ENCODE data around the gene CDCA4. TPM values are rescaled to one million over a fixed set of nuclear protein-coding genes. Genes with fewer than 3 reads are reported as not detected.

Gene CDCA4
- total RNA-seq, 1 donor, result 31.2 TPM

DNA sequence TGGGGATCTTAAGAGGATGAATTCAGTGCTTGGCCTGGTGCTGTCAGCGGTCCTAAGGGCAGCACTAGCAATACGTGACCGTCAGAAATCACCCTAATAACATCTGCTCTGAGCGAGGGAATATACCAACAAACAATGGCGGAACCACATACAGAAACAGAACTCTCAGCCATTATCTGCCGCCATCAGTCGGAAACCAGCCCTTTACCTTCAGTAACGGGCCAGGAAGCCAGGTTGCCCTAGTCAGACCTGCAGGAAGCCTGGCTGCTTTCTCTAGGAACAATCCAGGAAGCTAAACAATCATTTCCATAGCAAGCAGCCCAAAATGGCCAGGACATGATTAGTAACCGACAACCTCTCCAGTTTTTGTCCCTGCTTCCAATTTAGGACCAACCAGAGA is 5.6 kb downstream of the CDCA4 start:
- H3K4me1 ChIP-seq (ENCODE audit: insufficient read depth, low read length), result peaks cover 39% of the 10 kb centered on the region
- no peaks in the 10 kb centered on the region for H3K27me3 ChIP-seq (ENCODE audit: insufficient read depth, low read length)
- H3K4me3 ChIP-seq (ENCODE audit: low read length), result no peak overlapping the region
- H3K9me3 ChIP-seq (ENCODE audit: low read depth, low read length), result no peaks in the 10 kb centered on the region

- Histone ChIP-seq H3K27me3 (ENCODE audit: insufficient read depth, low read length) (no peaks in the 10 kb centered on the region), H3K9me3 (ENCODE audit: low read depth, low read length) (no peaks in the 10 kb centered on the region), H3K4me3 (ENCODE audit: low read length) (no peak overlapping the region), H3K4me1 (ENCODE audit: insufficient read depth, low read length) (peaks cover 32% of the 10 kb centered on the region)
Observed at GRCh38 chr14:105014631-105015030, 6.3 kb downstream of the CDCA4 start.

DNA sequence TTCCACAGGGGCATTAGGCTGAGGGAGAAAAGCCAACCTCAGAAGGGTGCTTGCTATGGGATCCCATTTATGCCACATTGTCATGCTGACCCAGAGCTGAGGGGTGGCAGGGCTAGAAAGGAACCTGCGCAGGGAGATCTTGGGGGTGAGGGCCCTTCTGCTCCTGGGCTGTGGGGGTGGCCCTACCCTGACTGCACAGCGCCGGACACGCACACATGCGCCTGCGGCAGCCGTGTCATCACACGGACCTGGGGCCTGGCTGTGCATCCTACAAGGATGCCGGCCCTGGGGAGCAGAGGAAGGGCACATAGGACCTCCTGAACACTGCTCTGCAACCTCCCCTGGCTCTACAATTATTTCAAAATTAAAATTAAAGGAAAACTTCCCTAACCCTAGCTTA is 6.9 kb downstream of the CDCA4 start:
- peaks cover 26% of the 10 kb centered on the region for H3K4me1 ChIP-seq (ENCODE audit: insufficient read depth, low read length)
- no peaks in the 10 kb centered on the region for H3K9me3 ChIP-seq (ENCODE audit: low read depth, low read length)
- no peak overlapping the region for H3K4me3 ChIP-seq (ENCODE audit: low read length)
- H3K27me3 ChIP-seq (ENCODE audit: insufficient read depth, low read length), result no peaks in the 10 kb centered on the region

DNA sequence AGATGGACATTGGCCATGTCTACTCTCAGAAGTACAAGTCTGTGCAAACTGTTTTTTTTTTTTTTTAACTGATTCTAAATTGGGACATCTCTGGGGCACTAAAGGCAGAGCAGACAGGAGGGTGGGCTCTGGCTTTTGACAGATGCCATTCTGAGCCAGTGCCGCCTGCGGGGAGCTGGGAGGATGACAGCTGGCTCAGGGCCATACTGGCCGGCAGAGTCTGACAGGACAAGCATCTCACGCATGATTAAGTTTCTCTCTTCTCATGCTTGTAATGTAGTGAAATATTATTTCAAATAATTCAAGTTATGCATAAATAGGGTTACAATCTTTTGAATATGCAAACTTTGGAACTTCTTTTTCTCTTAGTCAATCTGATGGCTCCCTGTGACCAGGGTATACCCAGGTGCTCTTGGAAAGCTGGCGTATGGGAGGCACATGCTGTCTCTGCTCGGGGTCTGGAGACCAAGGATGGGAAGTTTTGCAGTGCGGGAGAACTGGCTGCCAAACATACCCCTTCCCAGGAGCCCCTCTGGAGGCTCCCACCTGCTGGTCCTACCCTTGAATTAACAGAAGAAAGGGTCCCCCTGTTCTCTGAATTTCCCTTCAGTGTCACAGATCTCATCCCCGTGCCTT is 7.6 kb downstream of the CDCA4 start:
- H3K27me3 ChIP-seq (ENCODE audit: insufficient read depth, low read length), result no peaks in the 10 kb centered on the region
- no peaks in the 10 kb centered on the region for H3K9me3 ChIP-seq (ENCODE audit: low read depth, low read length)
- H3K4me1 ChIP-seq (ENCODE audit: insufficient read depth, low read length), result peaks cover 19% of the 10 kb centered on the region
- no peak overlapping the region for H3K4me3 ChIP-seq (ENCODE audit: low read length)

DNA sequence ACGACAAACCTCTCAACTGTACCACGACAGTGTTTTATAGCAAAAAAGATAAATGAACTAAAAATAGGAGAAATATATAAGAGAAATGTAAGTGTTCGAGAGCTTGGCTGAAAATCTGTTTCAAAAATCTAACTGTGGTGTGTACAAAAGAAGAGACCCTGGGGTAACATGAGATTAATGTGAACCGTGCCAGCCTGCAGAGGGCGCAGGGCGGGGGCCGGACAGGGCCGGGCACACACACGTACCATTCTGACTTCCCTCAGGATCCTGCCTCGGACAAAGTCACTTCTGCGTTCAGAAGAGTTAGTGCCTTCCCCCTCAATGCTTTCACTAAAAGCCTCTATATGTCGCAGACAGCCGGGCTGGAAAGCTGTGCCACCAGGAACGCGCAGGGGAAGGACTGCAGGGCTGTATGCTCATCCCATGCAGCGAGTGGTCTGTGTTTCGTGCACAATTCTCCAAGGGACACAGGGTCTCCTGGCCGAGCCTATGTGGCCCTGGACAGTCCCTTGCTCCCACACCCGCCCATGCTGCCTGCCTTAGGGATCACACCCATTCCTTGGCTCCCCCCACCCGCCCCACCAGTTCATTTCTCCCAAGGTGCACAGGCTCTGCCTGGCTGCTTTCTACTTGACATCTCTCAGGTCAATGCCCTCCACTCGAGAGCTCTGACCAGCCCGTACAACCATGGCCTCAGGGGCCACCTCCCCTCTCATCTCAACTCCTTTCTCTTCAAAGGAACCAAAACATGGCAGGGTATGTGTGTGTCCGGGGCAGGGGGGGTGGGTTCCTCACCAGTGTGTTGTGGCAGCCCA is 8.5 kb downstream of the CDCA4 start:
- H3K27me3 ChIP-seq (ENCODE audit: insufficient read depth, low read length), result no peaks in the 10 kb centered on the region
- no peaks in the 10 kb centered on the region for H3K9me3 ChIP-seq (ENCODE audit: low read depth, low read length)
- H3K4me1 ChIP-seq (ENCODE audit: insufficient read depth, low read length), result peaks cover 15% of the 10 kb centered on the region
- no peak overlapping the region for H3K4me3 ChIP-seq (ENCODE audit: low read length)

DNA sequence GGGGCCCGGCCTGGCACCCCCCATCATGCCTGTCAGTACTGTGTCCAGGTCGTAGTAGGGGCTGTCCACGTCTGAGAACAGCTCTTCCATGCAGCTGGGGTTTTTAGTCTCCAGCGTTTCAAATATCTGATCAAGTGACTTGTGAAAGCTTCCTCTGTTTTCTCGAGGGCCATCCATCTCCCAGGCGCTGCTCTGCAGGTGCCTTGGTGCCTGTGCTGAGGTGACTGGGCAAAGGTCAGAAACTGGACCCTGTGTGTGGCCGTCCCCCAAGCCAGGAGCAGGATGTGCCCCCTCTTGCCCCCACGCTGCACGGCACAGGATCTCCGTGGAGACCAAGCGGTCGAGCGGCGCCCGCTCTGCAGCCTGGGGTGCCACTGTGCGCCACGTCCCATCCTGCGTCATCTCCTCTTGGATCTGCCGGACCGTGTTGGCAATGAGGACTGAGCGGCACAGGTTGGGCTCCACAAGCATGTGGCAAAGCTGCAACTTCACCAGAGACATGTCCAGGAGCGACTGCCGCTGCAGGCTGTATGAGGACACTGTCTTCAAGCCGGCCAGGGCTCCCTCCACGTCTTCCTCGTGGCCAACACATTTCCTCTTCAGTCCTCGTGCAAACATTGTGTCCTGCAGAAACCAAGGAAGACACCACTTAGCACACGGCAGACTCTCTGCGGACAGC is 9.4 kb downstream of the CDCA4 start:
- Histone ChIP-seq H3K4me1 (ENCODE audit: insufficient read depth, low read length) (peaks cover 13% of the 10 kb centered on the region), H3K27me3 (ENCODE audit: insufficient read depth, low read length) (no peaks in the 10 kb centered on the region), H3K9me3 (ENCODE audit: low read depth, low read length) (no peaks in the 10 kb centered on the region), H3K4me3 (ENCODE audit: low read length) (no peak overlapping the region)

DNA sequence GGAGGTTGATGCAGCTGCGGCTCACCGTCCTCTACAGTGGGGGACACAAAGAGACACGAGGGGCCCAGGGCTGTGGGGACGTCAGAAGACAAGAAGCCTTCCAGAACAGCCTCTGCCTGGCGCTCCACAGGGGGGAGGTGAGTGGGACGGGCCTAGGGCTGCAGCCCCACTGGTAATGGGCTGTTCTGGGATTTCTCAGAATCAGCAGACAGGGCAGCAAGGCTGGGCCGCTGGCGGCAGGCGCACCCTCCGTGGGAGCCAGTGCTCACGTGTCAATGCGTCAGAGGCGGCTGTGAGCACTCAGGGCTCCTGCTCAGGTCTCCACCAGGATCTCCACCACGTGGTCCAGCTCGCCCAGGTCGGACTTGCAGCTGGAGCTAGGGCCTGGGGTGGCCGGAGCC is 10.0 kb downstream of the CDCA4 start:
- no peak overlapping the region for H3K4me3 ChIP-seq (ENCODE audit: low read length)
- H3K9me3 ChIP-seq (ENCODE audit: low read depth, low read length), result no peaks in the 10 kb centered on the region
- peaks cover 7% of the 10 kb centered on the region for H3K4me1 ChIP-seq (ENCODE audit: insufficient read depth, low read length)
- no peaks in the 10 kb centered on the region for H3K27me3 ChIP-seq (ENCODE audit: insufficient read depth, low read length)

DNA sequence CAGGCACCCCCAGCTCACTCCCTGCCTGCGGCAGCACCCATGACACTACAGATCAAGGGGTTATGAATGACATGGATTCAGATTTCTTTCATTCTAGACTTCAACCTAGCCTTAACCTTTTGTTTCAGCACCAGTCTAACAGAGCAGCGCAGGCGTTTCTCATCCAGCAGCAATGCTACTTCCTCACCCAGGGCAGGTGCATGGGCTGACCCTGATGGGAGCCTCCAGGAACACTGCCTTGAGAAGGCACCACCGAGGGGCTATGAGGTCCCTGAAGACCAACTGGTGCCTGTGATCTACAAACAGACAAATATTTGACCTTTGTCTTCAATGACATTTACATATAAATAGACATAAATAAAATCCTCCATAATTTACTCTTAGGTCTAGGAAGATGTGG is 10.8 kb downstream of the CDCA4 start:
- Histone ChIP-seq H3K27me3 (ENCODE audit: insufficient read depth, low read length) (no peaks in the 10 kb centered on the region), H3K4me1 (ENCODE audit: insufficient read depth, low read length) (peaks cover 7% of the 10 kb centered on the region), H3K4me3 (ENCODE audit: low read length) (no peak overlapping the region), H3K9me3 (ENCODE audit: low read depth, low read length) (no peaks in the 10 kb centered on the region)

GRCh38 chr14:105007593-105008264 is 13.2 kb downstream of the CDCA4 start:
- Histone ChIP-seq H3K4me3 (ENCODE audit: low read length) (no peak overlapping the region), H3K27me3 (ENCODE audit: insufficient read depth, low read length) (no peaks in the 10 kb centered on the region), H3K4me1 (ENCODE audit: insufficient read depth, low read length) (no peaks in the 10 kb centered on the region), H3K9me3 (ENCODE audit: low read depth, low read length) (no peaks in the 10 kb centered on the region)

DNA sequence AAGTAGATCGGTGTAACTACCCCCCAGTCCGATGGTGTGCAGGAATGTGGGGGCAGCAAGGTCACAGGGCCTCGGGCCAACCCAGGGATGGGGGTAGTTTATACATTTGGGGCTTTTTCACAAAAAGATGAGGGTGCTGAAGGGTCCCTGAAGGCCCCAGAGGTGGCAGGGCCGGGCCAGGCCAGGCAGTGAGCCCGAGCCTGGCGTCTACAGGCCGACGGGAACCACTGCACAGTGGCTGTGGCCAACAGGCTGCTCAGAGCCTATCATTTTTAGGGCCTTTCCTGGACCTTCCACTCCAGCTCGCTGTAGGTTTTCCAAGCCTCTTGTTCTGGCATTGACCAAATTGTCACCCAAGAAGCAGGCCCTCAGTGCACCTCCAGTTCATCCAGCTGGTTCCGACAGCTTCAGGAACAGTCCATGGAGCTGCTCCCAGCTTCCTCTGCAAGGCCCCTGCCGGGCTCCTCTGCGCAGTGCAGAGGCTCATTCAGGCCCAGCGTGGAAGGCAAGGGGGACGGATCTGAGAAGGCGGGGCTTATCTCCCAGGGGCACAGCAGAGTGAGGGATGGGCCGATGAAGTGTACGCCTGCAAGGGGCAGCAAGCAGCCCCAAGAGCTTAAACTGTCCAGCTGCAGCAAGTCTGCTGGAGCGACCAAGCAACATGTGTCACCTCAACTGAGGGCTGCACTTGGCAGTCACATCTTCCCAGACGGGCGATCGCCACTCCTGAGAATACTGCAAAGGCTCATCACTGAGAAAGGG is 13.9 kb downstream of the CDCA4 start:
- Histone ChIP-seq H3K27me3 (ENCODE audit: insufficient read depth, low read length) (no peaks in the 10 kb centered on the region), H3K4me1 (ENCODE audit: insufficient read depth, low read length) (no peaks in the 10 kb centered on the region), H3K4me3 (ENCODE audit: low read length) (no peak overlapping the region), H3K9me3 (ENCODE audit: low read depth, low read length) (no peaks in the 10 kb centered on the region)

- H3K9me3 ChIP-seq (ENCODE audit: low read depth, low read length), result no peaks in the 10 kb centered on the region
- no peak overlapping the region for H3K4me3 ChIP-seq (ENCODE audit: low read length)
- no peaks in the 10 kb centered on the region for H3K27me3 ChIP-seq (ENCODE audit: insufficient read depth, low read length)
Observed at GRCh38 chr14:105005929-105006830, 14.7 kb downstream of the CDCA4 start.

DNA sequence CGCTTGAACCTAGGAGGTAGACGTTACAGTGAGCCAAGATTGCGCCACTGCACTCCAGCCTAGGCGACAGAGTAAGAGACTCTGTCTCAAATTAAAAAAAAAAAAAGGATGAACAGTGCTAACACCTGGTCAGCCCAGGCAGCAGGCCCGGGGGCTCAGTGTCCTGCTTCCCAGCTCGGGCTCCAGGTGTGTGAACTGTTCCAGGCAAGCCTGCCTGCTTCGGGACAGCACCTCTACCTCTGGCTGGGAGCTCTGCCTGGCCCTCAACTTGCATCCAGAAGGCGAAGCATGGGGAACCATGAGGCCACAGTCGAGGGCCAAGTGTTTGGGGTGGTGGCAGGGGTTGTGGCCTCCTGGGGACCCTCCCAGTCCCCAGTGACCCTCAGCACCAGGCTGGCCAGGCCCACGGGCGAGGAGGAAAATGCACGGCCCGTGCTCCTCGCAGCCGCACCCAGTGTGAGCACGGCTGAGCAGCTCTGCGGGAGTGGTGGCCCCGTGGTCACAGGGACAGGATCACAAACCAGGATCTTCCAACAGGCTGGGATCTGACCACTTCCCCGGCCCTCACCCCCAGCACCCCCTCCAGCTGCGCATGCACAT is 15.5 kb downstream of the CDCA4 start:
- no peaks in the 10 kb centered on the region for H3K4me1 ChIP-seq (ENCODE audit: insufficient read depth, low read length)
- no peaks in the 10 kb centered on the region for H3K27me3 ChIP-seq (ENCODE audit: insufficient read depth, low read length)
- no peak overlapping the region for H3K4me3 ChIP-seq (ENCODE audit: low read length)
- no peaks in the 10 kb centered on the region for H3K9me3 ChIP-seq (ENCODE audit: low read depth, low read length)

More at GRCh38 chr14:105005929-105006830, 14.7 kb downstream of the CDCA4 start:
- H3K4me1 ChIP-seq (ENCODE audit: insufficient read depth, low read length), result no peaks in the 10 kb centered on the region

DNA sequence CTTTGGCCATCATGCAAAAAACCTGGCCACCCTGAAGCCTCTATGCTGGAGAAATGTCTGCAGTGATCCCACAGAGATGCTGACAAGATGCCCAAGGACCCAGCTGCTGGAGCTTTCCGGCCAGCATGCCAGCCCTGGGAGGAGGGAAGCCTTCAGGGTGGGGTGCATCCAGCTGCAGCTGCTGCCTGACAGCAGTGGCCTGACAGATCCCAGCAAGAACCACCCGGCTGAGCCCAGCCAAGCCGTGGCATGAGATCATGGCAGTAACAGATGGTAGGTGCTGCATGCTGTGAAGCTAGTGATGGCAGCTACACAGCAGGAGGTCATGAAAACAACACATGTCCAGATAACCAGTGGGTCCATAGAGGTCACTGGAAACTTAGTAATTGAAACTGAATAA is 21.5 kb downstream of the CDCA4 start:
- H3K4me1 ChIP-seq (ENCODE audit: insufficient read depth, low read length), result no peaks in the 10 kb centered on the region
- no peaks in the 10 kb centered on the region for H3K27me3 ChIP-seq (ENCODE audit: insufficient read depth, low read length)
- no peak overlapping the region for H3K4me3 ChIP-seq (ENCODE audit: low read length)
- no peaks in the 10 kb centered on the region for H3K9me3 ChIP-seq (ENCODE audit: low read depth, low read length)
